Measurements from ENCODE around the gene POR.

The POR gene

GRCh38 chr7:75915416-75916156, 631 bp downstream of the POR start:
- H3K4me2 ChIP-seq: peak overlapping the region; percentile 99
- peak overlapping the region; percentile 94 for H3K9ac ChIP-seq
- peaks cover 32% of the 10 kb centered on the region for H3K4me1 ChIP-seq
- H4K20me1 ChIP-seq: peaks cover 49% of the 10 kb centered on the region
- H3K36me3 ChIP-seq: no peaks in the 10 kb centered on the region
- H3K9me3 ChIP-seq: no peaks in the 10 kb centered on the region
- peak overlapping the region; percentile 93 for H3K27ac ChIP-seq
- H3K4me3 ChIP-seq: peak overlapping the region; percentile 100
- TF ChIP-seq Cebpa-rat (IDR thresholded peaks at IDR 0.05): no peak
- no peaks in the 10 kb centered on the region for H3K27me3 ChIP-seq

GRCh38 chr7:75916259-75916658, 1.3 kb downstream of the POR start:
- peaks cover 56% of the 10 kb centered on the region for H4K20me1 ChIP-seq
- peak overlapping the region; percentile 99 for H3K4me2 ChIP-seq
- no peak for TF ChIP-seq Cebpa-rat (IDR thresholded peaks at IDR 0.05)

GRCh38 chr7:75916685-75917634, 2.0 kb downstream of the POR start:
- H3K27ac ChIP-seq: no peak overlapping the region
- H3K9me3 ChIP-seq: no peaks in the 10 kb centered on the region
- H4K20me1 ChIP-seq: peaks cover 63% of the 10 kb centered on the region
- H3K36me3 ChIP-seq: no peaks in the 10 kb centered on the region
- H3K4me2 ChIP-seq: peak overlapping the region; percentile 99
- peaks cover 42% of the 10 kb centered on the region for H3K4me1 ChIP-seq
- H3K9ac ChIP-seq: no peak overlapping the region
- no peak for TF ChIP-seq Cebpa-rat (IDR thresholded peaks at IDR 0.05)
- no peaks in the 10 kb centered on the region for H3K27me3 ChIP-seq
- no peak overlapping the region for H3K4me3 ChIP-seq

More at GRCh38 chr7:75916259-75916658, 1.3 kb downstream of the POR start:
- Histone ChIP-seq H3K27ac (no peak overlapping the region), H3K9ac (peak overlapping the region; percentile 94), H3K36me3 (no peaks in the 10 kb centered on the region), H3K4me3 (peak overlapping the region; percentile 100), H3K4me1 (peaks cover 39% of the 10 kb centered on the region), H3K9me3 (no peaks in the 10 kb centered on the region), H3K27me3 (no peaks in the 10 kb centered on the region)

GRCh38 chr7:75920431-75921161, 5.6 kb downstream of the POR start:
- Histone ChIP-seq H3K4me3 (no peak overlapping the region), H3K27me3 (no peaks in the 10 kb centered on the region), H4K20me1 (peaks cover 97% of the 10 kb centered on the region), H3K27ac (no peak overlapping the region), H3K9ac (no peak overlapping the region), H3K4me2 (peak overlapping the region; percentile 57), H3K9me3 (no peaks in the 10 kb centered on the region), H3K36me3 (no peaks in the 10 kb centered on the region), H3K4me1 (peaks cover 32% of the 10 kb centered on the region)
- no peak for TF ChIP-seq Cebpa-rat (IDR thresholded peaks at IDR 0.05)

GRCh38 chr7:75921479-75921878, 6.5 kb downstream of the POR start:
- Histone ChIP-seq H3K9ac (no peak overlapping the region), H4K20me1 (peaks cover 98% of the 10 kb centered on the region)

GRCh38 chr7:75922966-75923603, 8.1 kb downstream of the POR start:
- peaks cover 98% of the 10 kb centered on the region for H4K20me1 ChIP-seq
- no peaks in the 10 kb centered on the region for H3K27me3 ChIP-seq
- TF ChIP-seq Cebpa-rat (IDR thresholded peaks at IDR 0.05): no peak
- H3K4me2 ChIP-seq: no peak overlapping the region
- H3K9me3 ChIP-seq: no peaks in the 10 kb centered on the region
- H3K27ac ChIP-seq: no peak overlapping the region
- H3K36me3 ChIP-seq: no peaks in the 10 kb centered on the region
- H3K4me1 ChIP-seq: peaks cover 21% of the 10 kb centered on the region
- no peak overlapping the region for H3K9ac ChIP-seq
- no peak overlapping the region for H3K4me3 ChIP-seq

More at GRCh38 chr7:75921479-75921878, 6.5 kb downstream of the POR start:
- Histone ChIP-seq H3K4me3 (no peak overlapping the region), H3K4me1 (peaks cover 24% of the 10 kb centered on the region), H3K27ac (no peak overlapping the region), H3K27me3 (no peaks in the 10 kb centered on the region), H3K36me3 (no peaks in the 10 kb centered on the region), H3K9me3 (no peaks in the 10 kb centered on the region), H3K4me2 (peak overlapping the region; percentile 57; the same call in 1 of the 2 replicates)
- no peak for TF ChIP-seq Cebpa-rat (IDR thresholded peaks at IDR 0.05)

- no peak overlapping the region for H3K4me2 ChIP-seq
- no peak overlapping the region for H3K4me3 ChIP-seq
- H4K20me1 ChIP-seq: peaks cover 98% of the 10 kb centered on the region
- no peak for TF ChIP-seq Cebpa-rat (IDR thresholded peaks at IDR 0.05)
- no peaks in the 10 kb centered on the region for H3K9me3 ChIP-seq
- no peak overlapping the region for H3K9ac ChIP-seq
- H3K27ac ChIP-seq: no peak overlapping the region
- H3K36me3 ChIP-seq: peaks cover 3% of the 10 kb centered on the region; the same call in 1 of the 2 replicates
- H3K27me3 ChIP-seq: no peaks in the 10 kb centered on the region
- H3K4me1 ChIP-seq: peaks cover 28% of the 10 kb centered on the region
Observed at GRCh38 chr7:75924256-75924655, 9.3 kb downstream of the POR start.

- Histone ChIP-seq H3K4me1 (peaks cover 28% of the 10 kb centered on the region), H3K4me2 (no peak overlapping the region), H3K4me3 (no peak overlapping the region), H3K9ac (no peak overlapping the region), H4K20me1 (peaks cover 95% of the 10 kb centered on the region), H3K9me3 (no peaks in the 10 kb centered on the region), H3K27me3 (no peaks in the 10 kb centered on the region), H3K27ac (no peak overlapping the region), H3K36me3 (peaks cover 9% of the 10 kb centered on the region)
- TF ChIP-seq Cebpa-rat (IDR thresholded peaks at IDR 0.05): no peak
Observed at GRCh38 chr7:75924889-75925288, 9.9 kb downstream of the POR start.
